NCI-H2227 (cell line): ENCODE measurements around the gene SLC25A42.

Experiments used
- DNase-seq: peaks from one replicate; lab custom pipeline; 2025; ENCODE audit not compliant: unreplicated experiment; lab: John Stamatoyannopoulos, UW

SLC25A42 gene

DNA sequence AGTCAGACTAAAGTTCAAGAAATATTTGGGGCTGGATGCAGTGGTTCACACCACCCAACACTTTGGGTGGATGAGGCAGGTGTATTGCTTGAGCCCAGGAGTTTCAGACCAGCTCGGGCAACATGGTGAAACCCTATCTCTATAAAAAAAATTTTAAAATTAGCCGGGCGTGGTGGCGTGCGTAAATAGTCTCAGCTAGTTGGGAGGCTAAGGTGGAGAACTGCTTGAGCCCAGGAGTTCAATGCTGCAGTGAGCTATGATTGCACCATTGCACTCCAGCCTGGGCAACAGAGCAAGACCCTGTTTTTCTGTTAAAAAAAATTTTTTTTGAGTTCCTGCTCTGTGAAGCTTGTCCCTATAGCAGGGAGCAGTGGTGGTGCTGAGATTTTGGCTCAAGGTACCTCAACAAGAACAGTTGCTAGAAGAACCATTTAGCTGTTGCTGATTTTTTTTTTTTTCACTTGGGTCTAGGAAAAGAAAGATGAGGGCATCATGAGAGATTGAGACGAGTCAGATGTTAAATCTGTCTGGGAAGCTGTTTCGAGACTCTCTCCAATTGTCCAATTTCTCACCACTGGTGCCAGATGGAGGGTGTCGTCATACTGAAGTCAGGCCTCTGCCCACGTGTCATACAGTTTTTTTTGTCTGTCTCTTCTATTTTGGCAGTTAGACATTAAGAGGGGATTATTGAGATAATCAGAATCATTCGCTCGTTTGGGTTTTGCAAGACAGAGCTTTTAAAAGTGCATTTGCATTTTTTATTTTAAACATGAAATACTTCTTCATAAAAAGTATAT, 3.7 kb downstream of the SLC25A42 start:
- no peak for DNase-seq

DNA sequence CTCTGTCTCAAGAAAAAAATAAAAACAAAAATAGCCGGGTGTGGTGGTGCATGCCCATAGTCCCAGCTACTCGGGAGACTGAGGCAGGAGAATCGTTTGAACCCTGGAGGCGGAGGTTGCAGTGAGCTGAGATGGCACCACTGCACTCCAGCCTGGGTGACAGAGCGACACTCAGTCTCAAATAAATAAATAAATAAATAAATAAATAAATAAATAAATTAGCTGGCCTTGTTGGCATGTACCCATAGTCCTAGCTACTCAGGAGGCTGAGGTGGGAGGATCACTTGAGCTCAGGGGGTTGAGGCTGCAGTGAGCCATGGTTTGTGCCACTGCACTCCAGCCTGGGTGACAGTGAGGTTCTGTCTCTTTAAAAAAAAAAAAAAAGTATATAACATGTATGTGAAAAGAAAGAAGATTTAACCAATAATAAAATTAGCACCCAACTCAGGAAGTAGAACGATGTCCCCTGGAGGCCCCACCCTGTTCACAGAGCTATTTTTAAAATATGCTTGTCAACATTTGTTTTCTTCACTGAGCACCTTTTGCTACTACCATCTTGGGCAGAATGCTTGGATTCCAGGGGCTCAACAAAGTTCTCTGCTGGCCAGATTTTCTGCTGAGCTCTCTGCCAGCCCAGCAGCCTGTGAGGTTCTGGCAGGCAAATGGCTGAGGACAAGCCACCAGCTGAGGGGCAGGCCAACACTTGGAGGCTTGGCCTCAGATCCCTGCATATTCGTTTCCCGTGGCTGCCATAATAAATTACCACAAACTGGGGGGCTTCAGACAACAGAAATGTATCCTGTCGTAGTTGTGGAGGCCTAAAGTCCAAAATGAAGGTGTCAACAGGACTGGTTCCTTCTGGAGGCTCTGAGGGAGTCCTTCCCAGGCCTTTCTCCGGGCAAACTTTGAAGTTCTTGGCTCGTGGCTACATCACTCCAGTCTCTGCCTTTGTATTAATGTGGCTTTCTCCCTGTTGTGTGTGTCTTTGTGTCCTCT, 5.2 kb downstream of the SLC25A42 start:
- no peak for DNase-seq

DNA sequence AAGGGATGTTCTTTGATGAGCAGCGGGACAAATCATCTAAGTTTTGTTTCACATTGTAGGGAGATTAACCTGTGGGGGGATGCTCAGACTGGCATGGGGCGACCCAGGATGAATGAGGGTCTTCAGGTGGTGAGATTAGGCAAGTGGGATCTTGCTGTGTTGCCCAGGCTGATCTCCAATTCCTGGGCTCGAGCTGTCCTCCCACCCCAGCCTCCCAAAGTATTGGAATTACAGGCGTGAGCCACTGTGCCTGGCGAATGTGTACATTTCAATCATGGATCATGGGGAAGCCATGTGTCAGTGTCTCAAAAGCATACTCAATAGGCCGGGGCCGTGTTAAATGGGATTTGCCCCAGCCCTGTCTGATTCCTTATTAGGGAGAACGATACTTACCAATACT, 8.1 kb downstream of the SLC25A42 start:
- no peak for DNase-seq

DNA sequence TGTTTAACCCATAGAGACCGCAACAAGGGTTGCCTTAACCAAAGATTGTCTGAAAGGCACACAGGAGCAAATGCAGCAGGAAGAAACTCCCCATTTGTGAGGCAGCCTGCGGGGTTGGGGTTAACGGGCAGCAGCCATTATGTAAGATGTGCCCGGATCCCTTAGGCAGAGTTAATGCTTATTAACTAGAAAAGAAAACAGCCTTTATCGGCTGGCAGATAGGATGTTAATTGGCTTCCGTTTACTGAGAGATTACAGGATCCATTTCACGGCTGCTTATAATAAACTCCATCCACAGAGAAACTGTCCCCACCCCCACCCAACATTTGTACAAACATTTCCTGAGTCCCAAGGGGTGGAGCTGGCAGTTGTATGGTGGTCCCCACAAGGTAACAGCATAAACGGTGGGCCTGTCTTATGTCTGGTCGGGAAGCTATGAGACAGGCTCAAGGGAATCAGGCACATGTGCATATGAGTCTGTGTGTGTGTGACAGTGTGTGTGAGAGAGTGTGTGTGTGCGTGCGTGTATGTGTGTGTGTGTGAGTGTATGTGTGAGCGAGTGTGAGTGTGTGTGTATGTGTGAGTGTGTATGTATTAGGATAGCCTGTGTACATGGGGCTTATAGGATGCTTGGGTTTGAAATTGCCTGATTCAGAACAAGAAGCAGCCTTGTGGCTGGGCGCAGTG, 10.5 kb downstream of the SLC25A42 start:
- DNase-seq = peak; percentile 36

DNA sequence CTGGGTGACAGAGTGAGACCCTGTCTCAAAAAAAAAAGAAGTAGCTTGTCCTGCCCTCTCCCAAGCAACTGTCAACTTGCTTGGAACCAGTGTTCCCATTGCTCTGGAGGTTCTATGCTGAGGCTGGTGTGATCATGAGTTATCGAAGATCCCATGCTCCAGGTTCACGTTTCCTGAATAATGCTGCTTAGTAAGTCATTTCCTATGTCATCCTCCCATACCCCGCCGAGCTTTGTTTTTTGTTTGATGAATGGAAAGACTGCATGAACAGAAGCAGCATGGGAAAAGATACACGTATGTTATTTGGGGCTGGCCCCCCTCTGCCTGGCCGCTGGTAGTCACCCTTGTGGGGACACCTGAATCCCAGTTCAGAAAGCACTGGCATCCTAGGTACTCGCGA, 11.3 kb downstream of the SLC25A42 start:
- DNase-seq = no peak

DNA sequence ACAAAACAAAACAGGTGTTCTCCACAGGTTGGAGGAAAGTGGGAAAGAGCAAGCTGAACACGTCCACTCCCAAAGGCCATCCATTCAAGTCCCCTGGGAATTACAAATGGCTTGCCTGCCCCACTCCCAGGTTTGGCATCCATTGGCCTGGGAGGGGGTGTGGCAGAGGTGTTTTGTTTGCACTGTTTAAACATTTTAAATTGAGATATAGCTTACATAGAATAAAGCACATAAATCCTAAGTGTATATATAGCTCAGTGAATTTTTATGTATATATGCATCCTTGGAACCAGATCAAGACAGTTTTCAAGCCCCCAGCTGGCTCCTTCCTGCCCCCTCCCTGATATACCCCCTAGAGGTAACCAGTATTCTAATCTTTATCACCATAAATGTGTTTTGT, 12.7 kb downstream of the SLC25A42 start:
- DNase-seq = no peak

DNA sequence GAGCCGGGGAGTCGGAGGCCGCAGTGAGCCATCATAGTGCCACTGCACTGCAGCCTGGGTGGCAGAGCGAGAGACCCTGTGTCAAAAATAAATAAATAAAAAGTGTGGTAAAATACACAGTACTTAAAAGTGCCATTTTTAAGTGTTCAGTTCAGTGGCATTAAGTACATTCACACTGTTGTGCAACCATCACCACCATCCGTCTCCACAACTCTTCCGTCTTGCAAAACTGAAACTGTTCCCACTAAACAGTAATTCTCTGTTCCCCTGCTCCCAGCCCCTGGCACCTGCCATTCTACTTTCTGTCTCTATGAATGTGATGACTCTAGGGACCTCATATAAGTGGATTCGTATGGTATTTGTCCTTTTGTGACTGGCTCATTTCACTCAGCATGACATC, 13.3 kb downstream of the SLC25A42 start:
- no peak for DNase-seq

DNA sequence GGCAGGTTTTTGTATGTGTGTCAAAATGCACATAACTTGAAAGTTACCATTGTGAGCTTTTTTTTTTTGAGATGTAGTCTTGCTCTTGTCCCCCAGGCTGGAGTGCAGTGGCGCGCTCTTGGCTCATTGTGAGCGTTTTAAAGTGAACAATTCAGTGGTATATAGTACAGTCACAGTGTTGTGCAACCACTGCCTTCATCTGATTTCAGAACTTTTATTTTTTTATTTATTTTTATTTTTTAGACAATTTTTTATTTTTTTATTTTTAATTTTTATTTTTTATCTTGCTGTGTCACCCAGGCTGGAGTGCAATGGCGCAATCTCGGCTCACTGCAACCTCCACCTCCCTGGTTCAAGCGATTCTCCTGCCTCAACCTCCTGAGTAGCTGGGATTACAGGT, 15.0 kb downstream of the SLC25A42 start:
- DNase-seq = no peak

DNA sequence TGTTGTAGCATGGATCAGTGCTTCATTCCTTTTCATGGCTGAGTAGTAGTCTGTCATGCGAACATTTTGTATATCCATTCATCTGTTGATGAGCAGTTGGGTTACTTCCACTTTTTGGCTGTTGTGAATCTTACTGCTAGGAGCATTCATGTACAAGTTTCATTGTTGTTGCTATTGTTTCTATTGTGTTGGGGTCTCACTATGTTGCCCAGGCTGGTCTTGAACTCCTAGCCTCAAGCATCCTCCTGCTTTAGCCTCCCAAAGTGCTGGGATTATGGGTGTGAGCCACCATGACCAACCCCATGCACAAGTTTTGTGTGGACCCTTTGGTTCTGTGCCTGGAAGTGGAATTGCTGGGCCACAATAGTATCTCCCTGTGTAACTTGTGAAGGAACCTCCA, 15.8 kb downstream of the SLC25A42 start:
- DNase-seq = no peak

DNA sequence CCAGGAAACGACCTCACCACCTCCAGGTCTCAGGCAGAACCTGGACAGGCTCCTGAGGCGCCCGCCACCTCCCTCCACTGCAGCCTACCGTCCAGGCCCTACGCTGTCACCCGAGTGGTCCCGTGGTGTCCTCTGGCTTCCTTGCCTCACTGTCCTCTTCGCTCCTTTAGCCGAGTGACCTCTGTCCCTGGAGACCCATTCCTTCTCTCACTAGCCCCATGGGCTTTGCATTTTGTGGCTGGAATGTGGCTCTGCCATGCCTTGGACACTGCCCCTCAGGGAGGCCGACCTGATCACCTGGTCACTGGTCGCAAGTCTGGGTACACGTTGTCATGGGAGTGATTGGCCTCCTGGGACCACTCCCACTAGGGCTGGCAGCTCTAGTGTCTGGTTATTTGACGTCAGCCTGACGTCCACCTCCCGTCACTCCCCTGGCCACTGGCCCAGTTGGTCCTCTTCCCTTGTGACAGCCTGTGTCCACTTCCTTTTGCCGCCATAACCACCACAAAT, 17.9 kb downstream of the SLC25A42 start:
- DNase-seq = no peak

DNA sequence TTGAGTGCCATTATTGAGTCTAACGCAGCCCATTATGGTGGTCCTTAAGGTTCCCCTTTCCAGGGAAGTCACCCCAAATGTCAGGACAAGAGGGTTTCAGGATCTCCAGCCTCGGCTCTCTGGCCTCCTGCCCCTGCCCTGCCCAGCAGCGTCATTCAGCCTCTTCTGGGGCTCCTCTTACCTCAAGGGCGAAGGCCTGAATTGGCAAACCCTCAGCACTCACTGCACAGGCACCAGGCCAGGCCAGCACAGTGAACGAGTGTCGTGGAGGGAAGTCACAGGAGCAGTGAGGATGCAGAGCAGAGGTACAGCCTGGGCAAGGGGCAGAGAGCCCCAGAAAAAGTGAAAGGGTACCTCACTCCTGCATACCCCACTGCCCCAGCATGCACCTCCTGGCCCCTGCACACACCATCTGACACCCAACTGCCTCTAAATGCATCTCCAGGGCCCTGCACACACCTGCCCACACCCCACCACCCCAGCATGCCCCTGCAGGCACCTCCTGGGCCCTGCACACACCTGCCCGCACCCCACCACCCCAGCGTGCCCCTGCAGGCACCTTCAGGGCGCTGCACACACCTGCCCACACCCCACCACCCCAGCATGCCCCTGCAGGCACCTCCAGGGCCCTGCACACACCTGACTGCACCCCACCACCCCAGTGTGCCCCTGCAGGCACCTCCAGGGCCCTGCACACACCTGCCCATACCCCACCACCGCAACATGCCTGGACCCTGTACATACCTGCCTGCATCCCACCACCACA, 19.8 kb downstream of the SLC25A42 start:
- DNase-seq = no peak

DNA sequence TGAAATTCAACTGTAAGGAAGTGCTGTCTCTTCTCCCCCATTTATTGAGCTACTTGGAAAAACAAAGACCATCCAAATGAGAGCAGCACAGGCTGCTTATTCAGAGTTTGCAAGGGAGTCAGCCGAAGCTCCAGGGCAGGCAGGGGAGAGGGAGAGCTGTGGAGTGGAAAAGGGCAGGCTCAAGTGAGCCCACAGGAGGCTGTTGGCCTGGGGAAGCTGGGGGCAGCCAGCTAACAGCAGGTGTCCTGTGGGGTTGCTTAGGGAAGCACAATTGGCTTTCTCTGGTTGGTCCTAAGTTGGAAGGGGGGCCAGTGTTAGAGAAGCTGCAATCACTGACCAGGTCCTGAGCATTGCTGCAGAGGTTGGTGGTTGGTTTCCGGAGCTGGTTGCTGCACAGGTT, 23.9 kb downstream of the SLC25A42 start:
- DNase-seq = no peak

DNA sequence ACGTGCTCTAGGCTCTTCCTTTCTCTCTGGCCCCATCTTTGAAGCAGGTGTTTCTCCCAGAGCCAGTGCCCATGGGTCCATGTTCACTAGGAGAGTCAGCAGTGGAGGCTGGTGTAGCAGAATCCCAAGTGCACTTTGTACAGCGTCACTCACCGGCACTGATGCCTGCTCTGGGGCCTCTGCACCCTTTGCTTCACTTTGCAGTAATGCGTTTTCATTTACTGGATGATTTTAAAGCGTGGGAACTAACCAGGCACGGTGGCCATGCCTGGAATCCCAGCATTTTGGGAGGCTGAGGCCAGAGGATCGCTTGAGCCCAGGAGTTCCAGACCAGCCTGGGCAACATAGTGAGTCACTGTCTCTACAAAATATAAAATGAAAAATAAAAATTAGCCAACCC, 30.7 kb downstream of the SLC25A42 start:
- no peak for DNase-seq

DNA sequence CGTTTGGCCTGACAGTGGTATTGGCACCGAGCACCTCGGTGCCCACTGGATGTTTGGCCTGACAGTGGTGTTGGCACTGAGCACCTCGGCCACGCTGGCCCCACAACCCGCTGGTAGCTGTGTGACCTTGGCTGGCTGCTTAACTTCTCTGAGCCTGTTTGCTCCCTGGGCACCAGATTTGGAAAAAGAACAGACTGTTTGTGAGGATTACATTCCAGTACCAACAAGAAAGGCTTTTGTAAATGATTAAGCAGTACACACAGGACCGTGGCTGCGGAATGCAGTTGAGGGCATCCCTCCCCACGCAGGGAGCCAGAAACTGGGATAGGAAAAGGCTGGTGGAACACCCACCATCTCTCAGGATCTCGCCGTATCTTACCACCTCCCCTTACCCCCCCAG, 31.9 kb downstream of the SLC25A42 start:
- no peak for DNase-seq

DNA sequence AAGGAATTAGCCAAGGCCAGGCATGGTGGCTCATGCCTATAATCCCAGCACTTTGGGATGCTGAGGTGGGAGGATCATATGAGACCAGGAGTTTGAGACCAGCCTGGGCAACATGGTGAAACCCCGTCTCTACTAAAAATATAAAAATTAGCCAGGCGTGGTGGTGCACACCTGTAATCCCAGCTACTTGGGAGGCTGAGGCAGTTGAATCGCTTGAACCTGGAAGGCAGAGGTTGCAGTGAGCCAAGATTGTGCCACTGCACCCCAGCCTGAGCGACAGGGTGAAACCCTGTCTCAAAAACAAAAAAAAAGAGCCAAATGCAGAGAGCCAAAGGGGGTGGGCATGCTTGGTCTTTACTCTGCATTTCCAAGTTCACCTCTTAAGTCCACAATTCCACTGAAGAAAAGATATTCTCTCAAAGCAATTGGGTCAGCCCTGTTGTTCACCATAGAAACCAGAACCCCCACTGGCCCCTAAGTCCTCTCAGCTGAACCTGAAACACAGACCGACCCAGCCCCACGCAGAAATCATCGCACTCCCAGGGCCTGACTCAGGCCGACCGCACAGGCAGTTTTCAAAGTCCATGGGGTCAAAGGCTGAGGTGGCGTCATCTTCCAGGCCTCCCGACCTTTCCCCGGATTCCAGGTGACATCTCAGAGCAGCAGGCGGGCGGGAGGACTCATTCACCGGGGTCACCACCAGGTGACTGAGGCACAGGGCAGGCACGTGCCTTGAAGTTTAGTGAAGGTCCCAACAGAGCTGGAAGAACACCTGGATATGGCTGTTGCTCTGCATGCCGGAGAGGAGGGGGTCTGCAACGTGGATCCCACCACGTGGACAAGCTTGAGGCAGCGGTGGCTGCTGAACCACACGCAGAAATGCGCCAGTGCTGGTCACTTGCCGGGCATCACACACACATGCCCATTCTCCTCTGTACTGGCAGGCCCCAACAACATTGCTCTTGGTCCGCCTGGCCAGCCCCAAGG, 33.1 kb downstream of the SLC25A42 start:
- DNase-seq = no peak

DNA sequence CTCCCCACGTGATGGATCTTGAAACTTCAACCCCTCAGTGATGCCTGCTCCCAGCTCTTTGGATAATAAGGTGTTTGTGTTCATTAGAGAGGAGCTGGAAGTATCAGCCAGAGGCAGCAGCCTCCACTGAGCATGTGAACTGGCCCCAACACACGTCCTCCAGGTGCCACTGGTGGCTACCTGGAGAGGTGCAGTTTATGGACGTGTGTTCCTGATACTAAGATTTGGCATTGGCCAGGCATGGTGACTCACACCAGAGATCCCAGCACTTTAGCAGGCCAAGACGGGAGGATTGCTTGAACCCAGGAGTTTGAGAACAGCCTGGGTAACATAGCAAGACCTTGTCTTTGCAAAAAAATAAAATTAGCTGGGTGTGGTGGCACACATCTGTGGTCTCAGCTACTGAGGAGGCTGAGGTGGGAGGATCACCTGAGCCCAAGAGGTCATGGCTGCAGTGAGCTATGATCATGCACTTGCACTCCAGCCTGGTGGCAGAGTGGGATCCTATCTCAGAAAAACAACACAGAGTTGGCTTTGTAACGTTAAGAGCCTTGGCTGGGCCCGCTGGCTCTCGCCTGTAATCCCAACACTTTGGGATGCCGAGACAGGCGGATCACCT, 34.4 kb downstream of the SLC25A42 start:
- no peak for DNase-seq

DNA sequence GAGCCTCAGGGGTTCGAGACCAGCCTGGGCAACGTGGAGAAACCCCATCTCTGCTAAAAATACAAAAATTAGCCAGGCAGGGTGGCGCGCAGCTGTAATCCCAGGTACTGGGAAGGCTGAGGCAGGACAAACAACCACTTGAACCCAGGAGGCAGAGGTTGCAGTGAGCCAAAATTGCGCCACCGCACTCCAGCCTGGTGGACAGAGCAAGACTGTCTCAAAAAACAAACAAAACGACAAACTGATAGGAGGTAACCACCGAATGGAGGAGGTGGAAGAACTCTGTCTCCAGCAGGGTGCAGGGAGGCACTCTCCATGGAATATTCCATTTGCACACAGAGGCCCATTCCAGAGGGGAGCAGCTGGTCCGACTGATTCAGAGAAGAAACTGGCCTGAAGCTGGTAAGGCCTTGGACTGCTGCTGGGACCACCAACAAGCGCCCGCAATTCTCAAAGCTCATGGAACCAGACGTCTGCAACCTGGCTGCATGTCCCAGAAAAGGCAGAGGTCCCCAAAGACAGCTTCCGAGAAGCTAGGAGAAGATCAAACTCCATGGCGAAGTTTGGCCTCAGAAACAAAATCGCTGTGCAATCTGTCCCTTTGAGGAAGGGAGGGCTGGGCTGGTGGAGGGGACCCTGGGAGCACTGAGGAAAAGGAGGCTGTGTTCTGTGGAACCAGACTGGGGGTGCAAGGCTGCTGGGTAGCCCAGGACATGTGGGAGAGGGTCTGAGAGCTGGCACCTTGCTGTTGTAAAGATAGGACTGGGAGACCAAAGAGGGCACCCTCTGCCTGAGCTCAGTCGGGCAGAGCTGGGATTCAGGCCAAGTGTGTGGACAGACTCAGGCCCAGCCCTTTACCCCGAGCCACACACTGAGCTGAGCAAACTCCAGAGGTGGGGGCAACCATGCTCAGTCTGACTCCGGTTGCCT, 35.2 kb downstream of the SLC25A42 start:
- DNase-seq = no peak

DNA sequence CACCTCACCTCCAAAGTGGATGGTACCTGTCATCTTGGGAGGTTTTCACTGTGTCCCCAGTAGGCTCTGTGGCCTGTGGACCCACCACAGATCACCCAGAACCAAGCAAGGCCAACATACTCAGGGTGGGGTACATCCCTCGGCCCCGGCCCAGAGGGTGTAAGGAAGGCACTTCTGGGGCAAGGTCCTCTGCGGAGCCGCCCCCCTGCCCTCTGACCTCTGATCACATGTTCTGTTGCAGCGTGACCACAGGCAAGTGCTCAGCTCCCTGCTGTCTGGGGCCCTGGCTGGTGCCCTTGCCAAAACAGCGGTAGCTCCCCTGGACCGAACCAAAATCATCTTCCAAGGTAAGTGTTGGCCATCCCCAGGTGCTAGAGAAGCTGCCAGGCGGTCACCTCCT, 37.7 kb downstream of the SLC25A42 start:
- no peak for DNase-seq
